Medulla oblongata (tissue), 1 donor: ENCODE data around the gene KCNQ2.
"Not testable (repeated sequence)": the region's sequence is repeated elsewhere in the genome, so short reads cannot be mapped to it uniquely, and the experiment has no call there.

Source experiments
- DNase-seq: peaks from one replicate; pipeline ENCODE4 v3.0.0-alpha.2; 2015; ENCODE audit errors: extremely low spot score

Gene KCNQ2

DNA sequence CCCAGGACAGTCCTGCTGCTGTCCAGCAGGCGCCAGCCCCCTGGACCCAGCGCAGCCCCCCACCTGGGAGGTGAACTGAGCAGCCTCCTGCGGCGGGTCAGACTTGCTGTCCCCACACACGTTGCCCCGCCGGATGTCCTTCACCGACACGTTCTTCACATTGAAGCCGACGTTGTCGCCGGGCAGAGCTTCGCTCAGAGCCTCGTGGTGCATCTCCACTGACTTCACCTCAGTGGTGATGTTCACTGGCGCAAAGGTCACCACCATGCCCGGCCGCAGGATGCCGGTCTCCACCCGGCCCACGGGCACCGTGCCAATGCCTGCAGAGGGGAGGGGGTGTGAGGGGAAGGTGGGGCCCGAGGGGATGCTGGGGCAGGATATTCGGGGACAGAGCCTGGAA lies 18.0 kb upstream of the KCNQ2 start:
- DNase-seq, result no peak

DNA sequence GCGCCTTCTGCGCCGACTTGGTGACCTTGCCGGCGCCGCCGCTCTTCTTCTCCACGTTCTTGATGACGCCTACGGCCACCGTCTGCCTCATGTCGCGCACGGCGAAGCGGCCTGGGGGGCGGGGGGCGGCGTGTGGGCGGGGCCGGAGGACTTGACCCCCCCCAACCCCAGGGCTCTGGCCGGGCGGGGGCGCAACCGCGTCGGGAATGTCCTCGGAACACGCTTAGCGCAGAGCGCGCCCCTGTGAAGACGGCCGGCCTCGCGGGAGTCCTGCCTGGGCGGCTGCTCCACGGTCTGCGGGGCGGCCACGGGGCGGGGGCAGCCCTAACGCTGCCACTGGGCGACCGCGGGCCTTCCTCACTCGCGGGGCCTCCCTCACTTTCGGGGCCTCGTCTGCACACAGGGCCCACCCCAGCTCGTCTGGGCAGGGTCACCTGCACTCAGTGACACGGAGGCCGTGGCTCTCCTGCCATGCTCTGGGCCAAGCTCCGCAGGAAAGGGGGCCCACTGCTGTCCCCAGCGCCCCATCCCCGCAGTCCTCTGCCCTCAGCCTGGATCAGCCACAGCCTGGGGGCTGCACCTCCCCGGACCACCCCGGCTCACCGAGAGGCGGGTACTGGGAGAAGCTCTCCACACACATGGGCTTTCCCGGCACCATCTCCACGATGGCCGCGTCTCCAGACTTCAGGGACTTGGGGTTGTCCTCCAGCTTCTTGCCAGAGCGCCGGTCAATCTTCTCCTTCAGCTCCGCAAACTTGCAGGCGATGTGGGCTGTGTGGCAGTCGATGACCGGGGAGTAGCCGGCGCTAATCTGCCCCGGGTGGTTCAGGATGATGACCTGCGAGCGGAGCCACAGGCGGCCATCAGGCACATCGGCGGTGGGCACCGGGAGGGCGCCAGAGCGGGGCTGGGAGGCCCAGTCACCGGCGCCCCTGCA lies 16.1 kb upstream of the KCNQ2 start:
- DNase-seq, result no peak

DNA sequence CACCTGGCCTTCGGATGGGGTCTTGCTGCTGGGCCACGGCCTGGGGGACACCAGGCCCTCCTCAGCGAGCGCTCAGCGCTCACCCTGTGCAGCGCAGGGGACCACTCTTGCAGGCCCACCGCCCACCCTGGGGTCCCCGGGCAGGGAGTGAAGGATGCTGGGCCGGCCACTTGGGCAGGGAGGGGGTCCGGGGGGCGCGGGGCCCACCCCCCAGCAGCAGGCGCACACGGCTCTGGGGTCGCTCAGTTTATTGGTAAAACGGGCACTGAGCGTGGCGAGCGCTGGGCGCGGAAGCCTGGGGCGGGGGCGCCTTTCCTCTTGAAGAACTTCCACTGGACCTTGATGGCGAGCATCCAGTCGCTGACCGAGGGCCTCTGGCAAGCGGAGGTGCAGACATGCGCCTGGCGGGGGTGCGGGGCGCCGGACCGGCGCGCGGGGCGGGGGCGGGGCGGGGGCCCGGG lies 15.4 kb upstream of the KCNQ2 start:
- DNase-seq, result no peak

DNA sequence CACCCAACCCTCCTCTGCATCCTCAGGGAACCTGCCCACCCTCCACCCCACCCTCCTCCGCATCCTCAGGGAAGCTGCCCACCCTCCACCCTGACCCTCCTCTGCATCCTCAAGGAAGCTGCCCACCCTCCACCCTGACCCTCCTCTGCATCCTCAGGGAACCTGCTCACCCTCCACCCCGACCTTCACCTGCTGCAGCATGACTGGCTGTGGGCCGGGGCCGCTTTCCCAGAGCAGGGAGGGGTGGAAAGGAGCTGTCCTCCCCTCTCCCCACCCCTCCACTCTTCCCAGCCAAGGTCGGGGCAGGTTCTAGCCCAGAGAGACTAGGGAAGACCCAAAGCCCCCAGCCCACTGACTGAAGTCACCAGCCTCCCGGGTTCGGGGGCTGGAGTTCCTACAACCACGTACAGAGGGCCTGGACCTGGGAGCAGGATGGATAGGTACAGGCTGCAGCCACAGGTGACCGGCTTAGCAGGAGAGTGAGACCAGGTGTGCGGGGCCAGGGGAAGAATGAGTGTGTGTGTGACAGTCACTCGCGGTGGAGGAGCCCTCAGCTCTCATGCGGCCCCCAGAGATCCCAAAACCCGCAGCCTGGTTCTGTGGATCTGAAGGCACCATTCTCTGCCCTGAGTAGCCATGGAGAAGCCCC lies 14.8 kb upstream of the KCNQ2 start:
- DNase-seq, result no peak

DNA sequence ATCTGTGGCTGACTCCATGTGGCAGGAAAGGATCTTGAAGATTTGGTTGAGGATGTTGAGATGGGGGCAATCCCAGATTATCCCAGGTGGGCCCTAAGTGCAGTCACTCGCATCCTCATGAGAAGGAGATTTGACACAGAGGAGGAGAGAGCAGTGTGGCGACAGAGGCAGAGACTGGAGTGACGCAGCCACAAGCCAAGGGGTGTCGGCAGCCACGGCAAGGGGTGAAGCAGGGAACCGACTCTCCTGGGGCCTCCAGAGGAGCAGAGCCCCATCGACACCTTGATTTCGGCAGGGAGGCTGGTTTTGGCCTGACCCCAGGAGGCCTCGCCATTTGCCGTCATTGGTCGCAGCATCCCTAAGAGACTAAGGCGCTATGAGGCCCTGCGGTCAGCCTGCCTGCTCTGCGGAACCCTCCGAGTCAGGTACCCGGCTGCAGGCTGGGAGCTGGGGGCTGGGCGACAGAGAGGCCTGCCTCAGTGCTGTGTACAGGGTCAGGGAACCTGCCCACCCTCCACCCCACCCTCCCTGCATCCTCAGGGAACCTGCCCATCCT lies 13.9 kb upstream of the KCNQ2 start:
- no peak for DNase-seq

DNA sequence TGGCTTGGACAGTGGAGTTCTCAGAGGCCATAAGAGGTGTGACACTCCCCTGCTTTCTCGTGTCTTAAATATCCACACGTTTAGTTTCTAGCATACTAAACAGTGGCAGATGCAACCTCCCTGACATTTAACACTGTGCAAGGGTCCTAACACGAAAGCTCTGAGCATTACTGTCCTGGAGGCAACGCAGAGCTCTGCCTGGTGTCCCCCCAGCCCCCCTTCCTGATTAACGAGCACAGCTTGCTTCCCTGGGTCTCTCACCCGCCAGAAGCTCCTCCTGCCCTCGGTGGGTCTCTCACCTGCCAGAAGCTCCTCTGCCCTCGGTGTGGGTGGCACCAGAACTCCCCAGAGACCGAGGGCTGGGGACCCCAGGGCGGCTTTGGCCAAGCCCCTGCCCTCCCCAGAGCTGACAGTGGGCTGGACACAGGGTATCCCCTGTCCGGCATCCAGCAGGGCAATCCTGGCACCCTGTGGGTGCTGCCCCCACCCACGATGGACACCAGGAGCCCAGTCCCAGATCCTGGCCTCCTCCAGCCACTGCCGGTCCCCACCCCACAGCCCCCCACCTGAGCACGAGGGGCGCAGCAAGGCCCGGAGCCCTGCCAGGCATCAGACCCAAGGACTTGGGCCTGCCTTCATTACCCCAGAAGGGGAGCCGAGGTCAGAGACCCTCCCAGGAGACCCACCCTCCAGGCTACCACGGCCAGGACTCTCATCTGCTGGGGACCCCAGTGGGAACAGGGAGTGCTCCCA lies 12.4 kb upstream of the KCNQ2 start:
- no peak for DNase-seq

DNA sequence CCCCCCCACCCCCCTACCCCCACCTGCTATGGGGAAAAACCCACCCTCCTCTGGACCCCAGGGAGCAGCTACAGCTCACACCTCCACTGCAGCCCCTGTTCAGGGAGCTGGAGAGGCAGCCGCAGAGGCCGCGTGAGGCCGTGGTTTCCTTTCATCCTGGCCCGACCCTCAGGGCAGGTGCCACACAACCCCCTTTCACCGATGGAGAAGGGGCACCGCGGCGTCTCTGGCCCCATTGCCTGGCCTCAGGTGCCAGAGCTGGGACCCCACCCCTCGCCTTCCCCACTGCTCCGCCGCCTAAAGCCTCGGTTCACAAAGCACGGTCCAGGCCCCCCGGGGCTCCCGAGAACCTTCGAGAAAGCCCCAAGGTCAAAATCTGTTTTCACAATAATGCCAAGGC lies 11.8 kb upstream of the KCNQ2 start:
- no peak for DNase-seq

DNA sequence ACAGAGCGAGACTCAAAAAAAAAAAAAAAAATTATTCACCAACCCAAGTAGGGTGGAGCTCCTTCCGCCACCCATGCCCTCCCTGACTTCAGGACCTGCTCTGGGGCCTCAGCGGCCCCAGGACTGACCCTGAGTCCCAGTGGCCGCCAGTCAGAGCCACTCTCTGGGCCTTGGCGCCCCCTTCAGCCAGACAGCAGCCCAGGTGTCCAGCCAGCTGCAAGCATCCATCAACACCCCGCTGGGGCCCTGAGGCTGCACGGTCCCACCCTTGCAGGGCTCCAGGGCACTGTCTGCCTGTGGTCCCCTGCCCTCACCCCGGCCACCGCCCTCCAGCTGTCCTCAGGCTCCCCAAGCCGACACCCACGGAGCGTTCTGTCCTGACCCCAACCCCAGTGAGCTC lies 11.4 kb upstream of the KCNQ2 start:
- DNase-seq, result no peak

DNA sequence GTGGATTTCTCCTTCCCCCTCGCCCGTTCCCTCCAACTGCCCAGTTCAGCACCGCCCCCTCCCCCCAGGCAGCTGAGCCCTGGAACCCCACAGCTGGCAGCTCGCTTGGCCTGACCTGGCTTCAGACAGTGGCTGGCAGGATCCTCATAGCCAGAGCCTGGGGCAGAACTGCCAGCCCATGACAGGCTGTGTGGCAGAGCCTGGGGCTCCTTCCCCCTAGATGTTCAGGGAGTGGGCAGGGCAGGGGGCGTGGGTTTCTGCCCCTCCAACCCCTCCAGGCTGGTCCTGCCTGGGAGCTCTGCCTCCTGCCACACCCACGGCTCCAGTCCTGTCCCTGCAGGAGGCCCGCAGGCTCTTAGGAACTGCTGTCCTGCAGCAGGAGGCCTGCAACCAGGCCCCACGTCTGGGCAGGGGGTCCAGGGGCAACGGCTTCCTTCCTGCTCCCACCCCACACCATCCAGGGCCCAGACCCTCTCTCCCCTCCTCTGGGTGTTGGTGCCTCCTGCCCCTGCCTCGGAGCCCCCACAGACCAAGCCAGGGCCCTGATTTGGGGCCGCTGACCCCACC lies 9.6 kb upstream of the KCNQ2 start:
- no peak for DNase-seq

DNA sequence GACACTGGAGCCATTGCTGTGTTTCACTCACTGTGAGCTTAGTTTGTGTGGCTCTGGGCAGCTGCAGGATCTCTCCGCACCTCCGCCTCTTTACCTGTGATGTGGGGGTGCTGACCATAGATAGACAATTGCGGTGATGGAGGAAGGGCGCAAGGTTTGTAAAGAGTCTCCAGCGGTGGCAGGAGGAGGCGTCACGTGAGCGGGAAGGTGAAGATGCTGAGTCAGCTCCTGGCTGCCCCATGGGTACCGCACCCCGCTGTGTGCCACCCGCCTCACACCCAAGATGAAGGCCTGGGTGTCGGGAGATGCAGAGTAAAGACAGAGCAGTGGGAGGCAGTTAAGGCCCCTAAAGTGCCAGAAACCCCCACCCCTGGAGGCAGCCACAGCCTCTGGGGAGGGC lies 9.0 kb upstream of the KCNQ2 start:
- no peak for DNase-seq

DNA sequence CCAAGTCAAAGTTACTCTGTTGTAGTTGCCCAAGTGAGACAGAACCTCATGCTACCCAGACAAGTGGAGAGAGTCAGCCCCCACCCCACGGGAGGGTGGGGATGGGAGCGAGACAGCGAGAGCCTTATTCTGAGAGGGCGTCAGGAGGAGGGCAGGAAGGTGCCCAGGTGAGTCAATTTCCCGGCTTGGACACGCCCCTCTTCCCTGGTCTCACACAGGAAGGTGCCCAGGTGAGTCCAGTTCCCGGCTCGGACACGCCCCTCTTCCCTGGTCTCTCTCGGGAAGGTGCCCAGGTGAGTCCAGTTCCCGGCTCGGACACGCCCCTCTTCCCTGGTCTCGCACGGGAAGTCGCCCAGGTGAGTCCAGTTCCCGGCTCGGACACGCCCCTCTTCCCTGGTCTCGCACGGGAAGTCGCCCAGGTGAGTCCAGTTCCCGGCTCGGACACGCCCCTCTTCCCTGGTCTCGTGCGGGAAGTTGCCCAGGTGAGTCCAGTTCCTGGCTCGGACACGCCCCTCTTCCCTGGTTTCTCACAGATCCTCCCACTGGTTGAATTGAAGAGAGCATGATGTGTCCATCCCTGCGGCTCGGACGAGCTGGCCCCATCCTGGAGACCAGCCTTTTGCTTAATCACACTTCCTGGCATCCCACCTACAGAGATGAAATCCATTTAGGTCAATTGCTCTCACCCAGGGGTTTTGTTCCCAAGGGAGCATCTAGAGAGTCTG lies 7.4 kb upstream of the KCNQ2 start:
- DNase-seq, result not testable (repeated sequence)

DNA sequence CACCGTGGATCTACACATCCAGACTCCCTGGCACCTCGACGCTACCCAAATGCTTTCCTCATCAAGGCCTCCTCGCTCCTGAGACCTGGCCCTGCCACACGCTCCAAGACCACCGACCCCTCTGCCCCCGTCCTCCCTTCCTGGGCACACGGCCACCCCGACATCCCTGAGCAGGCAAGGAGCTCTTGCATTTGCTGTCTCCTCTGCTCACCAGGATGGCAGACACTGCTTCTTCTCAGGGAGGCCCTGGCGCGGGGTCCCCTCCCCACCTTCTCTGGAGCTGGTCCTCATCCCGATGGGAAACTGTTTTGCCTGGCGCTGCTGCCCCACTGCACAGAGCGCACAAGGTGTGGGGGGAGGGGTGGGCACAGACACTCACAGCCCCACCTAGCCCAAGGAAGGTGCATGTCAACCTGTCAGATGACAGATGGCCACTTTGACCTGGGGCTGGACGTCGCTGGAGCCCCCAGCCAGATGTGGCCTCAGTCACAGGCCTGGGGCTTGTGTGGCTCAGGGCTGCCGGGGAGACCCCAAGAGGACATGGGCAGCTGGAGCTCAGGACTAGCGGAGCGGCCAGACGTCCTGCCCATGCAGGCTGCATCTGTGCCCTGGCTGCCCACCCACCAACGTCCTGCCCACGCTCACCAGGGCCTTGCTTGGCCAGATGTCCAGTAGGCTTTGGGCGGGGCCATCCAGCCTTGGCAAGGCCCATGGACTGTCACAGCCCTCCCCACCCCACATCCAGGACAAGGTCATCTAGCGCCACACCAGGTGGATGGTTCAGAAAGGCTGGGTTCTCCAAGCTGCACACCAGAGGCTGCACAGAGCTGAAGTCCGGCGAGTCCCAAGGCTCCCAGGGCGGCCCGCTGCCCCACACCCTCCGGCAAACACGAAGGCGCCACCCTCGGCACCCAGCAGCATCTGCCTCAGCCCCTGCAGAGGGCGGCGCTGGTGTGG lies 6.2 kb upstream of the KCNQ2 start:
- no peak for DNase-seq

DNA sequence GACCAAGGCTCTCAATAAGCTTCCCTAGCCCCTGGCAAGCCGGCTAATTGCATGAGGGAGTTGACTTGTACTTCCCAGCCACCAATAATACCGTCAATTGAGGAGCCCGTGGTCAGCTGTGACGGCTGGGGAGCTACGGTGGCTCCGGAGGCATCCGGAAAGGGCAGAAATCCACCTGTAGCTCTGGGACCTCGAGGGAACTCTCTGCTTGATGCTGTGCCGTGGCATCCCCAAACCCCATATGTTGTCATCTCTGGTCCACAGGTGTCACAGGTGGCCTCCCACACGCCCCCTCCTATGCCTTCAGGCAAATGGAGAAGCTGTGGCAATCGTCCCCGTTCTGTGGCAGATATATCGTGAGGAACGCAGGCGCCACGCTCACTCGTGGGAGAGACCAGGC lies 5.5 kb upstream of the KCNQ2 start:
- DNase-seq, result no peak

DNA sequence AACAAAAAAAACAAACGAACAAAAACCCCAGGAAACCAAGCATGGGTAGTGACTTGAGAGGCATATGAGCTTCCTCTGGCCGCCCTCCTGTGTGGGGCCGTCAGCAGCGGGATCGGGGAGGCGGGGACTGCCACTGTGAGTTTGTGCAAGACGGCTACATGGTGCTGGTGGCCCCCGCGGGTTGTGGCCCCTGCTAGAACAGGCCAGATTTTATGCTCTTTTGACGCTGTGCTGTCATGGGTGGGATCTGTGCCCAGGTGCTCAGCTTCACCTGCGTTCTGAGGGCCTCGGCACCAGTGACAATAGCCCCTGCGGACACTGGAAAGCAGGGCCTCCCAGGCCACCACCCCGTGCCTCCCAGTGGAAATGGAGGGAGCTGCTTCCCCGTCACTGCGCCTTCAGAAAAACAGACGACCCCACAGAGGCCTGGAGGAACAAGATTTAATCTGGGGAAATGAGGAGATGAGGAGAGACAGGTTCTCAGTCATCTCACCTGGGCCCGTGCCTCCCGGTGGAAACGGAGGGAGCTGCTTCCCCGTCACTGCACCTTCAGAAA lies 4.7 kb upstream of the KCNQ2 start:
- no peak for DNase-seq

DNA sequence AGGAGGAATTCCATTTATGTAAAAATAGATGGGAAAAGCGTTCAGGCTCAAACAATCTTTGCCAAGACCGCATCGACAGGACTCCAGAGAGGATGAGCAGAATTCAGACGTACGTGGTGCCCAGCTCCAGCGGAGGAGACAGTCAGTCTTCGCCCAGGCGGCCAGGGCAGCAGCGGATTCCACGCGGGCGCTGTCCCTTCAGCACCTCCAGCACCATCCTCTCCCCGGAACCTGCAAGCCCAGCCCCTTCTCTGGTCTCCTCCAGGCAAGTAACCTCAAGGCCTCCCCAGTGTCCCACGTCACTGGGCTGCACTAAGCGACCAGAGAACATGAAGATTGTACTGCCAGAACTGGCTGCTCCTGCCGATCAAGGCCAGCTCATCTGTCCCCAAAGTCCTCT lies 2.8 kb upstream of the KCNQ2 start:
- no peak for DNase-seq

DNA sequence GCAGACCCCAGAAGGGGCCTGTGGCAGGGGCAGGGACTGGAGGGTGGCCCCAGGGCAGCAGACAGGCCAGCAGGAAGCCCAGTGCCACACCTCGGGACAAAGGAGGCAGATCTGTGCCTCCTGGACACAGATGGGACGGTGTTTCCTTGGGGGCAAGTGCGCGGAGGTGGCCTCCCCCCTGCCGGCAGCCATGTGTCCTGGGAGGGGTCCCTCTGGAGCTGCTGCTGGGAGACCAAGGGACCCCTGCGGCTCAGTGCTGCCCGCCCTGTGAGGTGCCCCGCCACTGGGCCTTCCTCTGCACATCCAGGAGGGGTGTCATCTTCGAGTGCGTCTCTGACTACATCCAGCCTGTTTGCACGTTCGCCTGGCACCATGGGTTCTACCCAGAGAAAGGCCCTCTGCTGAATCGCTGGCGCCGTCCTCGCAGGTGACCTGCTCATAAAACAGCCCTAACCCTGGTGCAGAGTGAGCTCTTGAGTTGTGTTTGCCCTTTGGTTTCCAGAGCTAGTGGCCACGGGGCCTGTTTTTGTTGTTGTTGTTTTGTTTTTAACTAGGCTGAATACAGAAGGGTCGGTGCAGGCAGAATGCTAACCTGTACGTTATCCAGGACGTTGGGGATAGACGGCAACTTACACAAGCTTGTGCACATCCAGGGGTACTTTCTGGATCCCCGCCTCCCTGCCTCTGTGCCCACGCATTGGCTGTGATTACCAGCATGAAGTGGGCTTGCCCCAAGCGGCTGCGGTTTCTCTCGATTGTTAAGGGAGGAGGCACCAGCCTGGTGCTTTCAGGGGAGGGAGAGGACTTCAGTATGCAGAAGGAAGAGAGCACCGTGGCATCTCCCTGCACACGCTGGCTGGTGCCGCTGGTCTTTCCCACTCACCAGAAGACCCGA lies 1.3 kb upstream of the KCNQ2 start:
- DNase-seq, result no peak

DNA sequence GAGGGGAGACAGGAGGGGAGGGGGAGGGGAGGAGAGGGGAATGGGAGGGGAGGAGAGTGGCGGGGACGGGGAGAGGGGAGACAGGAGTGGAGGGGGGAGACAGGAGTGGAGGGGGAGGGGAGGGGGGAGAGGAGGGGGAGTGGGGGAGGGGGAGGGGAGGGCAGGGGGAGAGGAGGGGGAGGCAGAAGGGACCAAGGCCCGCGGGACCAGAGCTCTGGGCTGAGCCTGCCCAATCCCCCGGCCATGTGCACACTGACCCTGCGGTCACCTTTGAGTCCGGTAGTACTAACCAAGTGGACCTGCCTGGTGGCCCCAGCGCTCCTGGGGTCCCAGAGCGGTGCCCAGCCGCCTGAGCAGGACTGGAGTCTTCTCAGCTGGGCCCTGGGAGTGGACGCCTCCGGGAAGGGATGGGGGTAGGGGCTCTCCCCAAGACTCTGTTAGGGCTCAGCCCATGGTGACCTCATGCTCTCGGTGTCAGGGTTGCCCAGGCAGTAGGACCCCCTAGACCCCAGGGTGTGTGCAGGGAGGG lies 471 bp upstream of the KCNQ2 start:
- no peak for DNase-seq

DNA sequence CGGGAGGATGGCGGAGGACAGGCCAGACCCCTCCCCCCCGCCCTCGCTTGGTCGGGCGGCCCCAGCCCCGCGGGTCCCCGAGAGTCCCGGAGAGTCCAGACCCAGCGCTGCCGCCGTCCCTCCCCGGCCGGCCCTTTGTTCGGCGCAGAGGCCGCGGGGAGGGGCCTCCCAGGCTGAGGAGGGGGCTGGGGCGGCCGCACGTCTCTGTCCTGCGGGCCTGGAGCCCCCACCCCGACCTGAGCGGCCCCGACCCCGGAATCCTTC lies 806 bp downstream of the KCNQ2 start:
- no peak for DNase-seq
